MCF 10A (cell line): ENCODE measurements around the gene SIRT7. TPM values are rescaled to one million over a fixed set of nuclear protein-coding genes. Genes with fewer than 3 reads are reported as not detected.

Experiments used
- BruUV-seq: library from RNA; stranded (reverse); fragments of 400-500 nt; replicated peaks from 2 replicates; lab custom pipeline; 2021; lab: Mats Ljungman, UMichigan
- CTCF ChIA-PET: fragments of 300-600 bp; sonication (Branson Sonifier 250); formaldehyde crosslinking; extraction: SDS; loops from one replicate; lab custom pipeline; 2021; ENCODE audit warnings: antibody characterized with exemption, inconsistent platforms; lab: Yijun Ruan, JAX
- POLR2A ChIA-PET: fragments of 300-600, 350-650 bp; sonication (Branson Sonifier 250); formaldehyde crosslinking; extraction: SDS; loops from one replicate; lab custom pipeline; 2020; ENCODE audit warnings: antibody characterized with exemption, inconsistent platforms; lab: Yijun Ruan, JAX
- DNase-seq: peaks from one replicate; pipeline ENCODE4 v3.0.0-alpha.2; 2018; ENCODE audit not compliant: unreplicated experiment
- H3K27ac Mint-ChIP-seq: one replicate; pipeline ENCODE4 v1.8.0; 2022; ENCODE audit warnings: mild to moderate bottlenecking, low read depth, mixed read lengths; ENCODE audit not compliant: unreplicated experiment
- H3K27me3 Mint-ChIP-seq: one replicate; pipeline ENCODE4 v1.8.0; 2022; ENCODE audit warnings: mixed read lengths; ENCODE audit not compliant: insufficient read depth, unreplicated experiment
- H3K36me3 Mint-ChIP-seq: one replicate; pipeline ENCODE4 v1.8.0; 2022; ENCODE audit warnings: mild to moderate bottlenecking, moderate library complexity, mixed read lengths; ENCODE audit not compliant: insufficient read depth, unreplicated experiment
- H3K4me1 Mint-ChIP-seq: one replicate; pipeline ENCODE4 v1.8.0; 2022; ENCODE audit warnings: mixed read lengths; ENCODE audit not compliant: insufficient read depth, unreplicated experiment
- H3K4me3 Mint-ChIP-seq: one replicate; pipeline ENCODE4 v1.8.0; 2022; ENCODE audit warnings: mild to moderate bottlenecking, moderate library complexity, mixed read lengths; ENCODE audit not compliant: unreplicated experiment
- H3K9me3 Mint-ChIP-seq: one replicate; pipeline ENCODE4 v1.8.0; 2022; ENCODE audit warnings: mixed read lengths; ENCODE audit not compliant: unreplicated experiment
- intact Hi-C: fragments of 100-400 bp; cut with micrococcal nuclease; formaldehyde crosslinking; loops from 2 replicates; pipeline ENCODE4 v1.14.1; 2022
- total RNA-seq: library from RNA; stranded (reverse); gene quantifications from 2 replicates; pipeline ENCODE4 v1.2.3, GENCODE V29; 2022
- TF ChIP-seq, protein P1 (sequence below): fragments of 200-600 bp; IDR thresholded peaks from one replicate; pipeline ENCODE4 v1.8.0; 2022; ENCODE audit warnings: antibody characterized with exemption, mild to moderate bottlenecking; ENCODE audit not compliant: unreplicated experiment

Gene SIRT7
- total RNA-seq, 1 experiment from 2014 or later: 36.6 TPM

GRCh38 chr17:81884520-81884919 lies 33.5 kb downstream of the SIRT7 start:
- ChIA-PET POLR2A (interaction anchor here (0.6 to 3.3 kb wide), 5 partner anchors 12 to 556 kb away, joined by 3 to 21 read pairs (median 4); partner anchors contain the start of gene ARHGDIA), CTCF (interaction anchor here (0.6 to 2.0 kb wide), 2 partner anchors 12 to 13 kb away, joined by 3 to 6 read pairs; no protein-coding TSS in a partner anchor)
- peak overlapping the region; percentile 43 for H3K27ac Mint-ChIP-seq
- TF ChIP-seq, protein P1, sequence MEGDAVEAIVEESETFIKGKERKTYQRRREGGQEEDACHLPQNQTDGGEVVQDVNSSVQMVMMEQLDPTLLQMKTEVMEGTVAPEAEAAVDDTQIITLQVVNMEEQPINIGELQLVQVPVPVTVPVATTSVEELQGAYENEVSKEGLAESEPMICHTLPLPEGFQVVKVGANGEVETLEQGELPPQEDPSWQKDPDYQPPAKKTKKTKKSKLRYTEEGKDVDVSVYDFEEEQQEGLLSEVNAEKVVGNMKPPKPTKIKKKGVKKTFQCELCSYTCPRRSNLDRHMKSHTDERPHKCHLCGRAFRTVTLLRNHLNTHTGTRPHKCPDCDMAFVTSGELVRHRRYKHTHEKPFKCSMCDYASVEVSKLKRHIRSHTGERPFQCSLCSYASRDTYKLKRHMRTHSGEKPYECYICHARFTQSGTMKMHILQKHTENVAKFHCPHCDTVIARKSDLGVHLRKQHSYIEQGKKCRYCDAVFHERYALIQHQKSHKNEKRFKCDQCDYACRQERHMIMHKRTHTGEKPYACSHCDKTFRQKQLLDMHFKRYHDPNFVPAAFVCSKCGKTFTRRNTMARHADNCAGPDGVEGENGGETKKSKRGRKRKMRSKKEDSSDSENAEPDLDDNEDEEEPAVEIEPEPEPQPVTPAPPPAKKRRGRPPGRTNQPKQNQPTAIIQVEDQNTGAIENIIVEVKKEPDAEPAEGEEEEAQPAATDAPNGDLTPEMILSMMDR: no peak
- intact Hi-C loops: no loop called here
- no TSS peak for BruUV-seq
- H3K4me3 Mint-ChIP-seq: no peak overlapping the region
- no peaks in the 10 kb centered on the region for H3K27me3 Mint-ChIP-seq
- DNase-seq: no peak
- peaks cover 84% of the 10 kb centered on the region for H3K36me3 Mint-ChIP-seq
- peaks cover 26% of the 10 kb centered on the region for H3K4me1 Mint-ChIP-seq
- H3K9me3 Mint-ChIP-seq: no peaks in the 10 kb centered on the region

DNA sequence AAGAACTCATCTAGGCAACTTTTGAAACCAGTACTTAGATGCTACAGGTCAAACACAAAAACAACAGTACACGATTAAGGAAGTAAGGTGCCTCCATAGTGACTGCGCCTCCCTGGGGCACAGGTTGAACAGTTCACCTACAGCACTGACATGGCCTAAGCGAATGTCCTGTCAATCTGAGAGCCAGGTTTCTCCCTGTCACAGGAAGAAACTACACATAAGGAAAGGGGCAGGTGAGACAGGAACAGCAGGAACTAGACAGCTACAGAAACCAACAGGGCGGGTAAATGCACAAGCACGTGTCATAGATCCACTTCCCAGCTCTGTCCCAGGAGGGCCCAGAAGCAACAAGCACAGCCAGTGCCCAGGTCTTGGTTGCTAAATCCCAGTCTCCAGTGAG lies 38.9 kb downstream of the SIRT7 start:
- no peak overlapping the region for H3K4me3 Mint-ChIP-seq
- ChIA-PET POLR2A (interaction anchor here (0.8 to 1.3 kb wide), 3 partner anchors 14 to 38 kb away, joined by 3 to 5 read pairs (median 3); no protein-coding TSS in a partner anchor), CTCF (no interaction called here)
- no peaks in the 10 kb centered on the region for H3K27me3 Mint-ChIP-seq
- no peak for DNase-seq
- TF ChIP-seq, protein P1: no peak
- intact Hi-C loops: no loop called here
- H3K27ac Mint-ChIP-seq: no peak overlapping the region
- H3K36me3 Mint-ChIP-seq: peaks cover 57% of the 10 kb centered on the region
- no TSS peak for BruUV-seq
- H3K9me3 Mint-ChIP-seq: no peaks in the 10 kb centered on the region
- H3K4me1 Mint-ChIP-seq: no peaks in the 10 kb centered on the region

DNA sequence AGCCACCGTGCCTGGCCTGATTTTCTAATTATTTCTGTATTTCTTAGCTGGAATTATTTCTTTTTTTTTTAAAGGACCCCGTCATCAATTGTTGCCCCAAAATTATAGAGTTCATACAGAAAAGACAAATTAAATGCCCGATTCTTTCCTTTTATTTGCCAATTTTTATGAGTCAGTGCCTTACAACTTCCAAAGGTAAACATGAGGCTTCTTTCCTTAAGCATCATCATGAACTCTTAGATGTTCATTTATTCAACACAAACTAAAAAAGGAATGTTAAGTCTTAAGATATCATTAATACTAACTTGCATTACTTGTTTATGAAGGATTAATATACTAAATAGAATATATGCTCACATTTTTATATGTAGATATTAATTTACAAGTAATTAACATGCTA lies 39.7 kb downstream of the SIRT7 start:
- TF ChIP-seq, protein P1: no peak
- POLR2A ChIA-PET: interaction anchor here (0.7 kb wide), 1 partner anchor 20 kb away, joined by 3 read pairs; no protein-coding TSS in a partner anchor
- no peak overlapping the region for H3K4me3 Mint-ChIP-seq
- H3K27ac Mint-ChIP-seq: no peak overlapping the region
- no peaks in the 10 kb centered on the region for H3K9me3 Mint-ChIP-seq
- intact Hi-C loops: no loop called here
- CTCF ChIA-PET: no interaction called here
- no peak for DNase-seq
- BruUV-seq: no TSS peak
- no peaks in the 10 kb centered on the region for H3K4me1 Mint-ChIP-seq
- H3K36me3 Mint-ChIP-seq: peaks cover 52% of the 10 kb centered on the region
- H3K27me3 Mint-ChIP-seq: no peaks in the 10 kb centered on the region

DNA sequence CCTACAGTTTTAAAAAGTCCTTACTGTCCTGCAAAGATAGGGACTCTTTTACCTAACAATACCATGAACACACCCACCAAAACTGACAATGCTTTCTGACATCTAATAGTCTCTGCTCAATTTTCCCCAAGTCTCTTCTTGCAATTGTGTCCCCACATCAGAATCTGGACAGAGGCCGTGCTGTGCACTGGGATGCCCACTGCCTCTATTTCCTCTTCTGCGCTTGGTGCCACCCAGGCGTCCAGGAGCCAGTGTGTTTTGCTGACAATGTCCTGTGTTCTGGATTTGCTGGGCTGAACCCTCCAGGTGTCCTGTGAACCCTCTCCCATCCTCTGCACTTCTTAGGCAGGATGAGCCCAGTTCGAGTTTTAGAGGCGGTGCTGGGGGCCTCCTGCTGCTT lies 40.4 kb downstream of the SIRT7 start:
- ChIA-PET POLR2A (interaction anchor here (0.7 kb wide), 1 partner anchor 20 kb away, joined by 3 read pairs; no protein-coding TSS in a partner anchor), CTCF (no interaction called here)
- DNase-seq: no peak
- Mint-ChIP-seq H3K9me3 (no peaks in the 10 kb centered on the region), H3K27ac (no peak overlapping the region), H3K27me3 (no peaks in the 10 kb centered on the region), H3K36me3 (peaks cover 48% of the 10 kb centered on the region), H3K4me1 (no peaks in the 10 kb centered on the region), H3K4me3 (no peak overlapping the region)
- intact Hi-C loops: no loop called here
- no TSS peak for BruUV-seq
- TF ChIP-seq, protein P1: no peak
